Measurements from ENCODE around the gene RCAN1.

Gene RCAN1

GRCh38 chr21:34546542-34546941, 68.4 kb downstream of the RCAN1 start:
- TF ChIP-seq MYC (IDR thresholded peaks at IDR 0.05; ENCODE audit: low read depth, low read length) (no peak), MAX (IDR thresholded peaks at IDR 0.05; ENCODE audit: low read depth, low read length) (no peak), POLR2A (IDR thresholded peaks at IDR 0.05; ENCODE audit: extremely low read depth, insufficient read length) (no peak), CTCF (IDR thresholded peaks at IDR 0.05; ENCODE audit: low read depth, low read length) (no peak)
- DNase-seq (ENCODE audit: low read depth): no peak

GRCh38 chr21:34545079-34545884, 69.6 kb downstream of the RCAN1 start:
- TF ChIP-seq MAX (IDR thresholded peaks at IDR 0.05; ENCODE audit: low read depth, low read length): peak; percentile 31; the same call in 1 of the 2 replicates
- no peak for TF ChIP-seq POLR2A (IDR thresholded peaks at IDR 0.05; ENCODE audit: extremely low read depth, insufficient read length)
- no peak for TF ChIP-seq MYC (IDR thresholded peaks at IDR 0.05; ENCODE audit: low read depth, low read length)
- no peak for TF ChIP-seq CTCF (IDR thresholded peaks at IDR 0.05; ENCODE audit: low read depth, low read length)
- peak overlapping the region; percentile 26 for H3K4me3 ChIP-seq (ENCODE audit: low read depth, low read length)
- peak; percentile 87 for DNase-seq (ENCODE audit: low read depth)

More at GRCh38 chr21:34546542-34546941, 68.4 kb downstream of the RCAN1 start:
- no peak overlapping the region for H3K4me3 ChIP-seq (ENCODE audit: low read depth, low read length)

- no peak overlapping the region for H3K4me3 ChIP-seq (ENCODE audit: low read depth, low read length)
- TF ChIP-seq MAX (IDR thresholded peaks at IDR 0.05; ENCODE audit: low read depth, low read length) (no peak), POLR2A (IDR thresholded peaks at IDR 0.05; ENCODE audit: extremely low read depth, insufficient read length) (no peak), CTCF (IDR thresholded peaks at IDR 0.05; ENCODE audit: low read depth, low read length) (peak; percentile 33), MYC (IDR thresholded peaks at IDR 0.05; ENCODE audit: low read depth, low read length) (no peak)
- peak; percentile 72 for DNase-seq (ENCODE audit: low read depth)
Measured at GRCh38 chr21:34544032-34544496, 70.8 kb downstream of the RCAN1 start.

- TF ChIP-seq POLR2A (IDR thresholded peaks at IDR 0.05; ENCODE audit: extremely low read depth, insufficient read length) (no peak), MYC (IDR thresholded peaks at IDR 0.05; ENCODE audit: low read depth, low read length) (no peak)
- no peak for DNase-seq (ENCODE audit: low read depth)
- no peak overlapping the region for H3K4me3 ChIP-seq (ENCODE audit: low read depth, low read length)
Measured at GRCh38 chr21:34543017-34543416, 71.9 kb downstream of the RCAN1 start.

GRCh38 chr21:34540206-34540605, 74.7 kb downstream of the RCAN1 start:
- TF ChIP-seq POLR2A (IDR thresholded peaks at IDR 0.05; ENCODE audit: extremely low read depth, insufficient read length): no peak
- TF ChIP-seq CTCF (IDR thresholded peaks at IDR 0.05; ENCODE audit: low read depth, low read length): no peak
- TF ChIP-seq MYC (IDR thresholded peaks at IDR 0.05; ENCODE audit: low read depth, low read length): no peak
- no peak for TF ChIP-seq MAX (IDR thresholded peaks at IDR 0.05; ENCODE audit: low read depth, low read length)
- no peak overlapping the region for H3K4me3 ChIP-seq (ENCODE audit: low read depth, low read length)

GRCh38 chr21:34537838-34538237, 77.1 kb downstream of the RCAN1 start:
- TF ChIP-seq MYC (IDR thresholded peaks at IDR 0.05; ENCODE audit: low read depth, low read length): no peak
- TF ChIP-seq CTCF (IDR thresholded peaks at IDR 0.05; ENCODE audit: low read depth, low read length): no peak
- TF ChIP-seq MAX (IDR thresholded peaks at IDR 0.05; ENCODE audit: low read depth, low read length): no peak
- no peak for TF ChIP-seq POLR2A (IDR thresholded peaks at IDR 0.05; ENCODE audit: extremely low read depth, insufficient read length)
- H3K4me3 ChIP-seq (ENCODE audit: low read depth, low read length): no peak overlapping the region
- DNase-seq (ENCODE audit: low read depth): no peak

More at GRCh38 chr21:34540206-34540605, 74.7 kb downstream of the RCAN1 start:
- no peak for DNase-seq (ENCODE audit: low read depth)

Data from NB4 (cell line).